Measurements from ENCODE around the gene SPATA6L.

GRCh38 chr9:4576448-4576847 lies 89.8 kb downstream of the SPATA6L start:
- TF ChIP-seq CTCF (IDR thresholded peaks at IDR 0.05) (no peak), POLR2AphosphoS5 (IDR thresholded peaks at IDR 0.05) (no peak), POLR2A (IDR thresholded peaks at IDR 0.05) (no peak), EP300 (IDR thresholded peaks at IDR 0.05) (no peak)
